Epithelial cell of proximal tubule (primary cell): Measurements from ENCODE around the gene TNFAIP8. TPM values are rescaled to one million over a fixed set of nuclear protein-coding genes. Genes with fewer than 3 reads are reported as not detected.

Experiments
- DNase-seq: peaks from one replicate; pipeline ENCODE4 v3.0.0-alpha.2; 2011; ENCODE audit warnings: low read depth
- H3K4me3 ChIP-seq: 2 replicates; pipeline ENCODE4 v1.5.1; 2011; ENCODE audit warnings: low read depth, mild to moderate bottlenecking, low read length
- total RNA-seq: library from RNA; depleted of rRNA; stranded (reverse); fragments of >200 nt; gene quantifications from 2 replicates; pipeline ENCODE4 v1.2.3, GENCODE V29; 2015
- TF ChIP-seq, protein P1 (sequence below): conservative IDR thresholded peaks from 2 replicates; pipeline ENCODE4 v1.5.1; 2012; ENCODE audit warnings: low read depth, mild to moderate bottlenecking, low read length

Gene TNFAIP8
- total RNA-seq, 1 donor from 2014 or later, result 60.9 TPM

DNA sequence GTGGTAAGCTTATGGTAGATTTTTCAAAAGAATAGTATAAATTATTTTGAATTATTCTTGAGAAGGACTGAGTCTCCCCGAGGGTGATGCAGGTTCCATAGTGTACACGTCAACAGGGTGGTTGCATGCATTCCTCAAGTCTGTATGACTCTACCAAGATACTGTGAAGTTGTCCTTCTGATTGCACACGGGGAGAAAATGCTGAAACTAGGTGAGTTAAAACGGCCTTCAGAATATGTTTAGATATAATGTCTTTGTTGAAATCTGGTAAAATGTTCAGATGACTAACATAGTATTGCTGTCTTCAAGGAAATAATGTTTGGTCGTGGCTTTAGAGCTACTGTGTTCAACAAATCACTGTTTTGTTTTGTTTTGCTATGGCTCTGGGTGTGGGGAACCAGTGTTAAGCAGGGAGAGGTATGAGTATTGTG, 22.4 kb upstream of the TNFAIP8 start:
- H3K4me3 ChIP-seq, result no peak overlapping the region
- DNase-seq, result no peak

DNA sequence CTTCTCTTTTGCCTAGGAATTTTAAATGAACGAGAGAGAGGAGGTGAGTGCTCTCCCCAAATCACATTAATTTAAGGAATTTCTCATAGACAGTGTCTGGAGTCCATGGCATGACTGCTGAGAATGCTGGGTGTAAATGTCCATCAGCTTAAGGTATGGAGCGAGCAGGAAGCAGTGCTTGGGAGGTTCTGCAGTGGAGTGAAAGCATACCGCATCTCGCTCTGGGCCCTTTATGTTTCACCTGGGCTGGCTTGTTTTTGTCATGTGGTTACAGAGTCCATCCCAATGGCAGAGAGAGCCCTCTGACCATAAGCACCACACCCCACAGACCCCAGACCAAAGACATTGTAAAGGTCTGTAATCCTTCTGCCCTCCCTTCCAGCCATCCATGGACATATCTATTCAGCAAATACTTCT, 20.6 kb upstream of the TNFAIP8 start:
- no peak overlapping the region for H3K4me3 ChIP-seq
- TF ChIP-seq, protein P1, sequence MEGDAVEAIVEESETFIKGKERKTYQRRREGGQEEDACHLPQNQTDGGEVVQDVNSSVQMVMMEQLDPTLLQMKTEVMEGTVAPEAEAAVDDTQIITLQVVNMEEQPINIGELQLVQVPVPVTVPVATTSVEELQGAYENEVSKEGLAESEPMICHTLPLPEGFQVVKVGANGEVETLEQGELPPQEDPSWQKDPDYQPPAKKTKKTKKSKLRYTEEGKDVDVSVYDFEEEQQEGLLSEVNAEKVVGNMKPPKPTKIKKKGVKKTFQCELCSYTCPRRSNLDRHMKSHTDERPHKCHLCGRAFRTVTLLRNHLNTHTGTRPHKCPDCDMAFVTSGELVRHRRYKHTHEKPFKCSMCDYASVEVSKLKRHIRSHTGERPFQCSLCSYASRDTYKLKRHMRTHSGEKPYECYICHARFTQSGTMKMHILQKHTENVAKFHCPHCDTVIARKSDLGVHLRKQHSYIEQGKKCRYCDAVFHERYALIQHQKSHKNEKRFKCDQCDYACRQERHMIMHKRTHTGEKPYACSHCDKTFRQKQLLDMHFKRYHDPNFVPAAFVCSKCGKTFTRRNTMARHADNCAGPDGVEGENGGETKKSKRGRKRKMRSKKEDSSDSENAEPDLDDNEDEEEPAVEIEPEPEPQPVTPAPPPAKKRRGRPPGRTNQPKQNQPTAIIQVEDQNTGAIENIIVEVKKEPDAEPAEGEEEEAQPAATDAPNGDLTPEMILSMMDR, result no peak
- no peak for DNase-seq

More for the DNA sequence above, 22.4 kb upstream of the TNFAIP8 start:
- TF ChIP-seq, protein P1, result no peak

DNA sequence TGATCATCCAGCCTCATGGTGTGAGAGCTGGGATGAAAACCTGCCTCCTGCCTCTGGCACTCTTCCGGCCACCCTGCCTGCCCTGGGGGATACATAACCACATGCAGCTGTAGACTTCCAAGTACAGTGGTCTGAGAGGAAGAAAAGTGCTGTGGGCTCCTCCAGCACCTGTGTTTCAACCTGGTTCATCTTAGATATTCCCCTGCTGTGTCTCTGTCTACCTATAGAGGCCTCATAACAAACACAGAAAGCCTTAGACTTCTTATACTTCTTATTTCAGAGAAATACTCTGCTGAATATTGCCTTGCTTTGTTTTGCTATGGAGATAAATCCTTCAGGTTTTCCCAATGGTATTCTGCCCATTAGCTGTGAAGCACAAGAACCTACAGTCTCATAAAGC, 19.6 kb upstream of the TNFAIP8 start:
- no peak for DNase-seq
- no peak overlapping the region for H3K4me3 ChIP-seq
- TF ChIP-seq, protein P1, result no peak

DNA sequence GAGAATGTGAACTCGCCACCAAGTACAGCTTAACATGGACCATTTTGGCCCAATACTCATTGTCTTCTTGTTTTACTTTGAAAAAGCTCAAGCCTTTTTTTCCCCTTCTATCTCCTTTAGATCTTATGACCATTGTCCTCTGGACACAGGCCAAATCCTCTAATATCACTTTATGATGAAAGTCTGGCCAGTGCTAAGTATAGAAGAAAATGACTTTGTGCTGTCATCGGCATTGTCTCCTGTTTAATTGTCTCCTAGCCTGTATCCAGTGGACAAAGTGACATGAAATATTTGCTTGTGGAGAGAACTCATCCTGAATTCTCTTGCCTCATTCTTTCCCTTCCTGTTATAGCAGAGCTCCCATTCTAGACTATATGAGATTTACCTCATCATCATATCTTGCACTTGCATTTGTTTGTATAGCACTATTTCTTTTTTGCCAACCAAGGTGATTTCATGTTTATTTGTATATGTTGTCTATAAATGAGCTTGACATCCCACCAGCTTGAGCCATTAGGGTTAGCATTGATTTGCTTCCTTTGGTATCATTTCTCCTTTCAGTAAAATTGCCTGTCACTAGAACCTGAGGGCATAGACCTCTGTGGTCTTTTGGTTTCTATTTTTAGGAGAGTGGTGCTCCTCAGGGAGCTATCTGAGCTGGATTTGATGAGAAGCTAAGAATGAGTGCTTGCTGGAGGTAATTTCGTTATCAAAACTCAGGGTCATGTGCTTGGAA, 18.8 kb upstream of the TNFAIP8 start:
- H3K4me3 ChIP-seq, result no peak overlapping the region
- TF ChIP-seq, protein P1, result no peak
- DNase-seq, result no peak

DNA sequence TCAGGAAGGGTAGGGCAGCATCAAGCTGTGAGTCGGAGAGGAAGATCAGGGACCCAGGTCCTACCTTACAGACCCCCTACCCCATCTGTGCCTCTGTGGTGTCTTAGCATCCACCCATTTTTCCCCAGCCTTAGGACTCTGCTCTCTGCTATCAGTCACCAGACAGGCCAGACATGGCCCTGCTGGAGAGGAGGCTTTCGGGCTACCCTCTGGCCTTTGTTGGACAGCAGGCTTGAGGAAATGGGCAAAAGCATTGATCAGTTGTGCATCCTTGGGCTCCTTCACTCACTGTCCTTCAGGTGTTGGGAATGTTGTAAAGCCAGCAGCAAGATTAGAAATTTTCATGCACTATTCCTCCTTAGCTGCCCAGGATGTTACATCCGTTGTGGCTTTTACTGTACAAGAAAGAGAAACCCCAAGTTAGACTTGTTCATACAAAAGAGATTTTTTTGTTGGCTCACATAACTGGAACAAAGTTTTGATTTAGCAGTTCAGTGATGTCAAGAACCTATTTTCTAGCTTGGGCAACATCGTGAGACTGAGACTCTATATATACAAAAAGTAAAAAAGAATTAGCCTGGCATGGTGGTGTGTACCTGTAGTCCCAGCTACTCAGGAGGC, 17.4 kb upstream of the TNFAIP8 start:
- DNase-seq, result no peak
- H3K4me3 ChIP-seq, result no peak overlapping the region
- TF ChIP-seq, protein P1, result no peak

DNA sequence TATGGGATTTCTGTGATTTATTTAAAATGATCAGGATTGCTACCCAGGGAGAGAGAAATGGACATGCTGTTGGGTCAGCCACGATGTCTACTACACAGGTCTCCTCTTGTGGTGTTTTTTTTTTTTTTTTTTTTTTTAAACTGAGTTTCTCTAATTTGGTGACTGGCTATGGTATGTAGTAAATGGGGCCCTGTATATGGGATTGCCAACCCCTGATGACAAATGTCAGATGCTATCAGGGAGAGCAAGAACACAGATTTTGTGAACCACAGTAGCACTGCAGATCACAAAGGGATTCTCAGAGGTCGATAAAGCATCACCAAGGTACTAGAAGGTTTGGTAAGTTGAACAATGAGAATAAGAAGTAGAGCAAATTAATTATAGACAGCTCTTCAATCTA, 16.5 kb upstream of the TNFAIP8 start:
- TF ChIP-seq, protein P1, result no peak

More for the DNA sequence above, 16.5 kb upstream of the TNFAIP8 start:
- DNase-seq, result no peak
- no peak overlapping the region for H3K4me3 ChIP-seq
